ENCODE measurements around the gene DNPH1.

- TF ChIP-seq POLR2A (IDR thresholded peaks at IDR 0.05; ENCODE audit: low read length) (no peak), CTCF (IDR thresholded peaks at IDR 0.05) (no peak), ZFP36 (IDR thresholded peaks at IDR 0.05; ENCODE audit: borderline replicate concordance, partially characterized antibody) (no peak), SREBF2 (IDR thresholded peaks at IDR 0.05) (no peak), CBX2 (IDR thresholded peaks at IDR 0.05; ENCODE audit: borderline replicate concordance, low read depth) (no peak), EP300 (IDR thresholded peaks at IDR 0.05) (no peak), RAD21 (conservative IDR thresholded peaks at IDR 0.05 in 1 of 2, IDR thresholded peaks at IDR 0.05 in 1 of 2) (no peak), MAX (IDR thresholded peaks at IDR 0.05) (no peak), MAZ (IDR thresholded peaks at IDR 0.05; ENCODE audit: borderline replicate concordance, low read depth, low read length) (no peak), HOXB13 (CRISPR knock-in tag; IDR thresholded peaks at IDR 0.05; ENCODE audit: low read depth) (no peak)
Measured at GRCh38 chr6:43175676-43176422, 53.4 kb downstream of the DNPH1 start.
